ENCODE results near the gene RIIAD1. TPM values are rescaled to one million over a fixed set of nuclear protein-coding genes. Genes with fewer than 3 reads are reported as not detected.

RIIAD1 gene
- total RNA-seq, 1 experiment from 2014 or later, result not detected

DNA sequence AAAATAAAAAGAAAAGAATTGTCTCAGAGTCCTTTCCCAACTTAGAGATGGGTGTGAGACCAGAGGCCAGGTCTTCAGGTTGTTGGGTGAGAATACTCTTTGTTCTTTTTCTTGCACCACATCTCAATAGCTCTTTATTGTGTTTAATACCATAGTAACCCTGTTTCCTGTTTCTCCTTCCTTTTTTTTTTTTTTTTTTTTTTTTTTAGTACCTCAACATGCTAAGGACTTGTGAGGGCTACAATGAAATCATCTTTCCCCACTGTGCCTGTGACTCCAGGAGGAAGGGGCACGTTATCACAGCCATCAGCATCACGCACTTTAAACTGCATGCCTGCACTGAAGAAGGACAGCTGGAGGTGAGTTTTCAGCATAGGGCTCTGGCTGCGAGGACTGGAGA is 29.1 kb upstream of the RIIAD1 start:
- Histone ChIP-seq H3K9me3 (ENCODE audit: control insufficient read depth, insufficient read depth, low read depth, low read length) (no peaks in the 10 kb centered on the region), H3K4me1 (ENCODE audit: control insufficient read depth, insufficient read depth, low read length) (no peaks in the 10 kb centered on the region), H3K4me3 (ENCODE audit: low read depth in 2 of 2, low read length in 2 of 2) (no peak overlapping the region), H3K36me3 (ENCODE audit: control insufficient read depth, insufficient read depth, low read length) (peaks cover 11% of the 10 kb centered on the region; the same call in 1 of the 2 replicates), H3K27me3 (ENCODE audit: control insufficient read depth, insufficient read depth, low read length) (no peaks in the 10 kb centered on the region), H3K27ac (ENCODE audit: low read length) (no peak overlapping the region)
- TF ChIP-seq TCF7L2 (IDR thresholded peaks at IDR 0.05; ENCODE audit: low read depth, low read length) (no peak), POLR2AphosphoS5 (IDR thresholded peaks at IDR 0.05; ENCODE audit: low read depth, low read length) (no peak), SIN3A (IDR thresholded peaks at IDR 0.05; ENCODE audit: borderline replicate concordance, insufficient read depth, low read depth, low read length) (no peak)
- TF ChIP-seq, protein P1, sequence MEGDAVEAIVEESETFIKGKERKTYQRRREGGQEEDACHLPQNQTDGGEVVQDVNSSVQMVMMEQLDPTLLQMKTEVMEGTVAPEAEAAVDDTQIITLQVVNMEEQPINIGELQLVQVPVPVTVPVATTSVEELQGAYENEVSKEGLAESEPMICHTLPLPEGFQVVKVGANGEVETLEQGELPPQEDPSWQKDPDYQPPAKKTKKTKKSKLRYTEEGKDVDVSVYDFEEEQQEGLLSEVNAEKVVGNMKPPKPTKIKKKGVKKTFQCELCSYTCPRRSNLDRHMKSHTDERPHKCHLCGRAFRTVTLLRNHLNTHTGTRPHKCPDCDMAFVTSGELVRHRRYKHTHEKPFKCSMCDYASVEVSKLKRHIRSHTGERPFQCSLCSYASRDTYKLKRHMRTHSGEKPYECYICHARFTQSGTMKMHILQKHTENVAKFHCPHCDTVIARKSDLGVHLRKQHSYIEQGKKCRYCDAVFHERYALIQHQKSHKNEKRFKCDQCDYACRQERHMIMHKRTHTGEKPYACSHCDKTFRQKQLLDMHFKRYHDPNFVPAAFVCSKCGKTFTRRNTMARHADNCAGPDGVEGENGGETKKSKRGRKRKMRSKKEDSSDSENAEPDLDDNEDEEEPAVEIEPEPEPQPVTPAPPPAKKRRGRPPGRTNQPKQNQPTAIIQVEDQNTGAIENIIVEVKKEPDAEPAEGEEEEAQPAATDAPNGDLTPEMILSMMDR (IDR thresholded peaks at IDR 0.05), result no peak
- TF ChIP-seq, protein P2, sequence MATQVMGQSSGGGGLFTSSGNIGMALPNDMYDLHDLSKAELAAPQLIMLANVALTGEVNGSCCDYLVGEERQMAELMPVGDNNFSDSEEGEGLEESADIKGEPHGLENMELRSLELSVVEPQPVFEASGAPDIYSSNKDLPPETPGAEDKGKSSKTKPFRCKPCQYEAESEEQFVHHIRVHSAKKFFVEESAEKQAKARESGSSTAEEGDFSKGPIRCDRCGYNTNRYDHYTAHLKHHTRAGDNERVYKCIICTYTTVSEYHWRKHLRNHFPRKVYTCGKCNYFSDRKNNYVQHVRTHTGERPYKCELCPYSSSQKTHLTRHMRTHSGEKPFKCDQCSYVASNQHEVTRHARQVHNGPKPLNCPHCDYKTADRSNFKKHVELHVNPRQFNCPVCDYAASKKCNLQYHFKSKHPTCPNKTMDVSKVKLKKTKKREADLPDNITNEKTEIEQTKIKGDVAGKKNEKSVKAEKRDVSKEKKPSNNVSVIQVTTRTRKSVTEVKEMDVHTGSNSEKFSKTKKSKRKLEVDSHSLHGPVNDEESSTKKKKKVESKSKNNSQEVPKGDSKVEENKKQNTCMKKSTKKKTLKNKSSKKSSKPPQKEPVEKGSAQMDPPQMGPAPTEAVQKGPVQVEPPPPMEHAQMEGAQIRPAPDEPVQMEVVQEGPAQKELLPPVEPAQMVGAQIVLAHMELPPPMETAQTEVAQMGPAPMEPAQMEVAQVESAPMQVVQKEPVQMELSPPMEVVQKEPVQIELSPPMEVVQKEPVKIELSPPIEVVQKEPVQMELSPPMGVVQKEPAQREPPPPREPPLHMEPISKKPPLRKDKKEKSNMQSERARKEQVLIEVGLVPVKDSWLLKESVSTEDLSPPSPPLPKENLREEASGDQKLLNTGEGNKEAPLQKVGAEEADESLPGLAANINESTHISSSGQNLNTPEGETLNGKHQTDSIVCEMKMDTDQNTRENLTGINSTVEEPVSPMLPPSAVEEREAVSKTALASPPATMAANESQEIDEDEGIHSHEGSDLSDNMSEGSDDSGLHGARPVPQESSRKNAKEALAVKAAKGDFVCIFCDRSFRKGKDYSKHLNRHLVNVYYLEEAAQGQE (IDR thresholded peaks at IDR 0.05; ENCODE audit: insufficient read depth in 1 of 2, low read depth in 2 of 2, low read length in 1 of 2), result no peak
- no peak for ATAC-seq
- intact Hi-C loops (cut with micrococcal nuclease; ENCODE audit: unreplicated experiment) (loop anchor here (10.0 kb wide), 1 partner anchor 143 kb away; the partner anchor contains the start of genes C2CD4D and RORC), in situ Hi-C loops (cut with HindIII; ENCODE audit: low pct_unique_long_range_greater_than_20kb, low sequenced_read_pairs) (no loop called here)
- POLR2A ChIA-PET, result no interaction called here
- no peak for DNase-seq (ENCODE audit: low read depth, low spot score)
- CTCF ChIA-PET, result interaction anchor here (0.6 to 0.7 kb wide), 2 partner anchors 15 to 161 kb away, joined by 4 to 7 read pairs; no protein-coding TSS in a partner anchor
- BruUV-seq (replicated peaks), result no TSS peak

DNA sequence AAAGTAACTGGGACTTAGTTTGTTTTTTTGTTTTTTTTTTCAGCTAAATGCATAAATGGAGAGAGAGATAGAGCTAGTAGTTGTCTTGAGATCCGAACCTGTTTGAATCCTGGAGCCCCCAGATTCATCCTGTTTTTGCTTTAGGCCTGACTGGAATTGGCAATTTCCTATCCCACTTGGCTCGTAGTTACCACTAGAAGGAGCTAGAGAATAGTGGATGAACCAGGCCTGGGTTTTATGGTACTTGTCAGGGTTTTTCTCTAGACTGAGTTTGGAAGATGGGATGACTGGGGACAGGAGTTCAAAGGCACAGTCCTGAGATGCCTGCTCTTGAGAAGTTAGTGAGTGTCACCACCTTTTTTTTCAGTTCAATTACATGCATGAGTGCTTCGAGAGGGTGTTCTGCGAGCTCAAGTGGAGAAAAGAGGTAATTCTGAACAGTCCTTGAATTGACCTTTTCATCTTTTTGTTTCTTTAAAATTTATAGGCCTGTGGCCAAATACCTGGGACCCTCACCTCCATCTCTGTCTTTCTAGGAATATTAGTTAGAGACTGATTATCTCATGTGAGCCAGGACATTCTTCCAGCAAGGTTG is 28.2 kb upstream of the RIIAD1 start:
- CTCF ChIA-PET, result interaction anchor here (0.7 to 1.3 kb wide), 3 partner anchors 35 to 405 kb away, joined by 3 to 4 read pairs (median 3); no protein-coding TSS in a partner anchor
- POLR2A ChIA-PET, result no interaction called here
- intact Hi-C loops (cut with micrococcal nuclease; ENCODE audit: unreplicated experiment), result loop anchor here (1.0 to 10.0 kb wide), 2 partner anchors 42 to 142 kb away; partner anchors contain the start of genes C2CD4D and RORC
- ATAC-seq, result 0 out of 2 replicates have a peak, but pooled peaks have one; percentile 65
- peak; percentile 18 for DNase-seq (ENCODE audit: low read depth, low spot score)
- in situ Hi-C loops (cut with HindIII; ENCODE audit: low pct_unique_long_range_greater_than_20kb, low sequenced_read_pairs), result no loop called here
- Histone ChIP-seq H3K4me3 (ENCODE audit: low read depth in 2 of 2, low read length in 2 of 2) (no peak overlapping the region), H3K27ac (ENCODE audit: low read length) (no peak overlapping the region), H3K9me3 (ENCODE audit: control insufficient read depth, insufficient read depth, low read depth, low read length) (no peaks in the 10 kb centered on the region), H3K36me3 (ENCODE audit: control insufficient read depth, insufficient read depth, low read length) (peaks cover 11% of the 10 kb centered on the region; the same call in 1 of the 2 replicates), H3K4me1 (ENCODE audit: control insufficient read depth, insufficient read depth, low read length) (no peaks in the 10 kb centered on the region), H3K27me3 (ENCODE audit: control insufficient read depth, insufficient read depth, low read length) (no peaks in the 10 kb centered on the region)
- no TSS peak for BruUV-seq (replicated peaks)
- TF ChIP-seq, protein P1 (IDR thresholded peaks at IDR 0.05), result peak; percentile 84
- no peak for TF ChIP-seq SIN3A (IDR thresholded peaks at IDR 0.05; ENCODE audit: borderline replicate concordance, insufficient read depth, low read depth, low read length)

Data from Panc1 (cell line).